GM12891 (cell line): ENCODE measurements around the gene ESR1.

Source experiments
- DNase-seq: peaks from one replicate; pipeline ENCODE4 v3.0.0; 2011; ENCODE audit warnings: low spot score; ENCODE audit not compliant: insufficient read length
- FAIRE-seq: peaks from 2 replicates; lab custom pipeline; 2011; peaks lifted over from hg19 to GRCh38; lab: Jason Lieb, UNC
- PAX5 ChIP-seq: IDR thresholded peaks from 2 replicates; pipeline ENCODE4 v1.6.1; 2011; ENCODE audit warnings: low read length, moderate library complexity, mild to moderate bottlenecking; ENCODE audit not compliant: insufficient read depth, severe bottlenecking
- POLR2A ChIP-seq: IDR thresholded peaks from 2 replicates; pipeline ENCODE4 v1.6.1; 2011; ENCODE audit warnings: low read depth, low read length, control low read depth
- POLR2AphosphoS5 ChIP-seq: IDR thresholded peaks from 2 replicates; pipeline ENCODE4 v1.6.1; 2011; ENCODE audit warnings: low read depth, low read length, control low read depth
- POU2F2 ChIP-seq: IDR thresholded peaks from 2 replicates; pipeline ENCODE4 v1.6.1; 2011; ENCODE audit warnings: low read depth, mild to moderate bottlenecking, control low read depth, low read length, moderate library complexity
- SPI1 ChIP-seq: IDR thresholded peaks from 2 replicates; pipeline ENCODE4 v1.6.1; 2011; ENCODE audit warnings: low read depth, low read length, control low read depth
- TAF1 ChIP-seq: IDR thresholded peaks from 2 replicates; pipeline ENCODE4 v1.6.1; 2011; ENCODE audit warnings: low read depth, low read length, control low read depth

Gene ESR1

GRCh38 chr6:152046118-152046517, 238.6 kb downstream of the ESR1 start:
- DNase-seq (no peak), FAIRE-seq (no peak)
- TF ChIP-seq SPI1 (no peak), POLR2AphosphoS5 (no peak), POU2F2 (no peak), PAX5 (no peak), POLR2A (no peak), TAF1 (no peak)

GRCh38 chr6:152048921-152049320, 241.4 kb downstream of the ESR1 start:
- TF ChIP-seq TAF1 = no peak
- no peak for TF ChIP-seq SPI1
- no peak for TF ChIP-seq POU2F2
- TF ChIP-seq POLR2A = no peak
- TF ChIP-seq PAX5 = no peak
- no peak for TF ChIP-seq POLR2AphosphoS5
- FAIRE-seq (no peak), DNase-seq (no peak)

- FAIRE-seq = no peak
- DNase-seq = no peak
- TF ChIP-seq POLR2A = no peak
- no peak for TF ChIP-seq POU2F2
- TF ChIP-seq SPI1 = no peak
- no peak for TF ChIP-seq TAF1
- no peak for TF ChIP-seq PAX5
- no peak for TF ChIP-seq POLR2AphosphoS5
These were observed 242.0 kb downstream of the ESR1 start for GRCh38 chr6:152049502-152049901.

GRCh38 chr6:152050451-152051195, 243.1 kb downstream of the ESR1 start:
- no peak for TF ChIP-seq POLR2A
- no peak for TF ChIP-seq PAX5
- TF ChIP-seq TAF1 = no peak
- no peak for TF ChIP-seq SPI1
- no peak for TF ChIP-seq POU2F2
- no peak for TF ChIP-seq POLR2AphosphoS5
- no peak for FAIRE-seq
- DNase-seq = no peak

GRCh38 chr6:152052061-152052460, 244.6 kb downstream of the ESR1 start:
- TF ChIP-seq POLR2A = no peak
- TF ChIP-seq SPI1 = no peak
- no peak for TF ChIP-seq POU2F2
- TF ChIP-seq TAF1 = no peak
- no peak for TF ChIP-seq PAX5
- TF ChIP-seq POLR2AphosphoS5 = no peak
- FAIRE-seq (no peak), DNase-seq (no peak)

- FAIRE-seq (no peak), DNase-seq (no peak)
- TF ChIP-seq TAF1 (no peak), POU2F2 (no peak), SPI1 (no peak), PAX5 (no peak), POLR2AphosphoS5 (no peak), POLR2A (no peak)
These were observed 245.8 kb downstream of the ESR1 start for GRCh38 chr6:152053332-152053731.

GRCh38 chr6:152054441-152054840, 247.0 kb downstream of the ESR1 start:
- FAIRE-seq (no peak), DNase-seq (no peak)

GRCh38 chr6:152055517-152055916, 248.0 kb downstream of the ESR1 start:
- TF ChIP-seq SPI1 (no peak), TAF1 (no peak), POLR2AphosphoS5 (no peak), POLR2A (no peak), PAX5 (no peak), POU2F2 (no peak)
- DNase-seq (no peak), FAIRE-seq (no peak)

More at GRCh38 chr6:152054441-152054840, 247.0 kb downstream of the ESR1 start:
- TF ChIP-seq TAF1 (no peak), POU2F2 (no peak), POLR2A (no peak), PAX5 (no peak), SPI1 (no peak), POLR2AphosphoS5 (no peak)

GRCh38 chr6:152057832-152058498, 250.5 kb downstream of the ESR1 start:
- TF ChIP-seq POLR2AphosphoS5 (no peak), PAX5 (no peak), POU2F2 (no peak), SPI1 (no peak), TAF1 (no peak), POLR2A (no peak)
- FAIRE-seq (no peak), DNase-seq (no peak)
